Activated gamma-delta T cell treated with Interleukin-2 at 50 U/mL for 16 hours (primary cell): Measurements from ENCODE around the gene RIN3.

Experiments used
- DNase-seq: peaks from one replicate; pipeline ENCODE4 v3.0.0-alpha.2; 2020

Gene RIN3

DNA sequence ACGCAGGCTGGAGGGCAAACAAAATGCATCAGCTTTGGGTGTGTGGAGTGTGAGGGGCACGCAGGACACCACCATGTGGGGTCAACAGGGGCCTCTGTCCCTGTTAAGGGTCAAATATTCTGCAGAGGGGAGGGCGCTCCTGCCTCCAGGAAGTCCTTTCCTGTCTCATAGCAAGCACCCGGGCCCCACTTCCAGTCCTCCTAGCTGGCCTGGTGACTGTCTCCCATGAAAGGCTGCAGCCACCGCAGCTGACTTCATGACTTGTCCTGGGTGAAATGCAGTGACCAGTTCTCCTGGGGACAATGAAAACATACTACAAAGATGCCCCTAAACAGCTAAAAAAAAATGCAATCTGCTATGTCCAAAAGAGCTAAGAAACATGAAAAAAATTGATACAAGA is 181.2 kb downstream of the RIN3 start:
- no peak for DNase-seq

DNA sequence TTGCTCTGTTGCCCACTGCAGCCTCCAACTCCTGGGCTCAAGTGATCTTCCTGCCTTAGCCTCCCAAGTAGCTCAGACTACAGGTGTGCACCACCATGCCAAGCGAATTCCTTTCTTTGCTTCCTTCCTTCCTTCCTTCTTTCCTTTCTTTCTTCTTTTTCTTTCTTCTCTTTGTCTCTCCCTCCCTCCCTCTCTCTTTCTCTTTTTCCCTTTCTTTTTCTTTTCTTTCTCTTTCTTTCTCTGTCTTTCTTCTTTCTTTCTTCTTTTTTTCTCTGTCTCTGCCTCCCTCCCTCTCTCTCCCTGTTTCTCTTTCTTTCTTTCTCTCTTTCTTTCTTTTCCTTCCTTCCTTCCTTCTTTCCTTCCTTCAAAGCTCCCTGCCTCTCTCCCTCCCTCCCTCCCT is 182.0 kb downstream of the RIN3 start:
- DNase-seq, result no peak

- no peak for DNase-seq
These were observed 182.8 kb downstream of the RIN3 start for GRCh38 chr14:92696366-92696765.

DNA sequence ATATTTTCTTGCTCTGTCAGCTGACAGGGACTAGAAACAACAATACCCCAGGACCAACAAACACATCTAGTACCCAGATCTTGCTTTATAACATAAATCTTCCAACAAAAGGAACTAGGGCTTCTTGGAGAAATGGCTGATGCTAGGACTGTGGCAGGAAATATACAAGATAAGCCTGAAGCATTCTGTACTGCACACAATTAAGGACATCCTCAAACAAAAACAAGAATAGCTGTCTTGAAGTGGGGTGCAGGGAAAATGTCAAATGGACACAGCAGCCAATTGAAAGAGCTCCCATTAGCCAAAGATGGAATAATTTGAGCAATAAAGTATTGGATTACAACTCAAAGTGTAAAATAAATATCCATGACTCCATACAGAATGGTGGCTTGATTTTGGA is 184.8 kb downstream of the RIN3 start:
- DNase-seq, result no peak

DNA sequence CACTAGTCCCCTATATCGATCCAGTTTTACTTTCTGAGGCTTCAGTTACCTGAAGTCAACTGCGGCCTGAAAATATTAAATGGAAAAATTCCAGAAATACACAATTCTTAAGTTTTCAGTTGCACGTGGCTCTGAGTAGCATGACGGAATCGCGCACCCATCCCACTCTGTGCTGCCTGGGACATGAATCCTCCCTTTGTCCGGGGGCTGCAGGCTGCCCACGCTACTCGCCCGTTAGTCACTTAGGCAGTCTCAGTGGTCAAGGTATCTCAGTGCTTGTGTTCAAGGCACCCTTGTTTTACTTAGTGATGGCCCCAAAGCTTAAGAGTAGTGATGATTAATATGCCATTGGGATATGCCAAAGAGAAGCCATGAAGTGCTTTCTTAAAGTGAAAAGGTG is 188.2 kb downstream of the RIN3 start:
- DNase-seq, result no peak

GRCh38 chr14:92702441-92702918 is 188.9 kb downstream of the RIN3 start:
- DNase-seq, result no peak

DNA sequence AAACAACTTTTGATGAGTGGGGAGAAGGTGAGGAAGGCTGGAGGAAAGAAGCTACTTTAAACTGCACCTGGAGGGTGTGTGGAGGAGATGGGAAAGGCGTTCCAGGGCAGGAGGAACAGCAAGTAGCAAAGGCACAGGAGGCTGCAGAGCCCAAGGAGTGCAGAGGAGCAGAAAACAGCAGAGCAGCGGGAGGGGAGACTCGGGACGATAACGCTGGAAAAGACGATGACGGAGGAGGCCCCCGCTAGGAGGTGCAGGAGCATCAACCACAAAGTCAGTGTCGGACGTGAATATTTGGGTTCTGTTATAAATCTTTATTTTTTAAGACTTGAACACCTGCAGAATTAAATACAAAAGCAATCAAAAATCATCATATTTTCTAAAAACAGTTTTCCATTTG is 189.9 kb downstream of the RIN3 start:
- DNase-seq, result no peak

- DNase-seq, result no peak
These were observed 190.6 kb downstream of the RIN3 start for GRCh38 chr14:92704036-92704804.

DNA sequence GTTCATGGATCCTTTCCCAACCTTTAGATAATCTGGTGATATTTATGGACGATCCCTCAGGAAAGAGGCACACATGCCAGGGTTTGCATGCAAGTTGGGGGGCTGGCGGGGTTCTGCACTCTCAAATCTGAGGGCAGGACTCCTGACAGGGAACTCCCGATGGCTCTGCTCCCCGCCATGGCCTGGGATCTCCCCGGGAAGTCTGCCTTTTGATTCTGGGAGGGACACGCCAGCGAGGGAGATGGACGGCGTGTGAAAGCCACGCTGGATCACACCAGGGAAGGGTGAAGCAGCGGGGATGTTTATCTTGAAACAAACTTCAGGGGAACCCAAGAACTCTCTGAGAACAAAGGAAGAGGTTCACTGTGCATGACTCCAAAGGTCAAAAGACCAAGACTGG is 191.2 kb downstream of the RIN3 start:
- DNase-seq, result no peak

DNA sequence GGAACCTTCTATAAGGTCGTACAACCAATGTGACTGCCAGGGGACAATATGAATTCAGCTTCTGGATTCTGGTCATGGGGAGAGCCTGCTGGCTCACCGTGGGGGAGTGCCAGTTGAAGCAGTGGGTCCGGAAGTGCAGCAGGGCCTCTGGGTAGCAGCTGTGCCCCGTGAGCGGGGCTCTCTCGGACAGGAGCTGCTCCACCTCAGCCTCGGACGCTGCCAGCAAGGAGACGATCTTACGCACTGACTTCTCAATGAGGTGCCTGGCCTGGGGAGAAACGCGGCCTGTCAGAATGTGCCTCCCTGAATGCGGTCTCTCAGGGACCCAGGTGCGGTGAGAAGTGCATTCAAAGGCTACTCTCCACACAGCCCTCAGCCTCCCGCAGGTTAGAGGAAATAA is 192.8 kb downstream of the RIN3 start:
- DNase-seq, result no peak

GRCh38 chr14:92709340-92710000 is 195.9 kb downstream of the RIN3 start:
- no peak for DNase-seq

DNA sequence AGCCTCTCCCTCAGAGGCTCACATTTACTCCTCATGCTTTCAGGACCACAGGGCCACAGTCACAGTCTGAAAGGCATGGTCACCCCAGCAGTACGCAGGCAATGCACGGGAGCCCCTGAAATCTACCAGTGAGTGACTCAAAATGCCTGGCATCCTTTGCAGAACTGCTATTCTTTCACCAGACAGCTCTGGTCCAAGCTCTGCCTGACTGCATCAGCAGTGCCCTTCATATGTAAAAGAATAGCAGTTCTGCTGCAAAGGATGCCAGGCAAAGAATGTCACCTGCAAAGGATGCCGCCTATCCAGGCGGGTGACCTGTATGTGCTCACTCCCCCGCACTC is 196.4 kb downstream of the RIN3 start:
- DNase-seq, result no peak

GRCh38 chr14:92711976-92712653 is 198.5 kb downstream of the RIN3 start:
- DNase-seq, result no peak

DNA sequence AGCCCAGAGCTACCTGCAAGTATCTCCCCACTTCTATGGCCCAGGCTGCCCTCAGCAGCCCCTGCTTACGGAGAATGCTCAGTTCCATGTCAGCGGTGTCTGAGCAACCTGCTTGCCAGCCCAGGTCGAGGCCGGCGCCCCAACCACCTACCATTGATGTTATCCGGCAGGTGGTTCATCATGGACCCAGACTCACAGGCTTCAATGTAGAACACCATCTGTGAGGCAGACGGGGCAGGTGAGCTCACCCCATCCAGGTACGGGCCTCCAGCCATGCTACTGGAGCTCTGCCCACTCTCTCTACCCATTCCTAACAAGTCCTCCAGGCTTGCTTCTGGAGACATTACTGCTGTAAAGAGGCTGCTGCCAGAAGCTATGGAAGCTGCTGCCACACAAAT is 199.1 kb downstream of the RIN3 start:
- no peak for DNase-seq

GRCh38 chr14:92714739-92715307 is 201.2 kb downstream of the RIN3 start:
- peak; percentile 85 for DNase-seq

DNA sequence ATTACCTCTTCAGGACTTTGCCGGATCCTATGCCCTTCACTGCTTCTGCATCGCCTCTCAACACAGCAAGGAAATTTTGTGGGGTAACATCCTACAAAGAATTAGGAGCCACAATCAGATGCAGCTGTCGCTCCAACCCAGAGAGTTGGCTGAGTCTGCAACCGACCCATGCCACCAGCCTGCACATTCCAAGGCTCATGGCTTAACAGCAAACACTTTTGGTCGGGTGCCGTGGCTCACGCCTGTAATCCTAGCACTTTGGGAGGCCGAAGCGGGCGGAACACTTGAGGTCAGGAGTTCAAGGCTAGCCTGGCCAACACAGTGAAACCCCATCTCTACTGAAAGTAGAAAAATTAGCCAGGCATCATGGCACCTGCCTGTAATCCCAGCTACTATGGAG is 202.6 kb downstream of the RIN3 start:
- no peak for DNase-seq

GRCh38 chr14:92717571-92718042 is 204.0 kb downstream of the RIN3 start:
- DNase-seq, result peak; percentile 16

GRCh38 chr14:92718664-92719063 is 205.1 kb downstream of the RIN3 start:
- no peak for DNase-seq

- DNase-seq, result no peak
These were observed 205.8 kb downstream of the RIN3 start for GRCh38 chr14:92719421-92719820.

- DNase-seq, result no peak
These were observed 206.3 kb downstream of the RIN3 start for GRCh38 chr14:92719890-92720323.

GRCh38 chr14:92724516-92725340 is 211.1 kb downstream of the RIN3 start:
- DNase-seq, result no peak

DNA sequence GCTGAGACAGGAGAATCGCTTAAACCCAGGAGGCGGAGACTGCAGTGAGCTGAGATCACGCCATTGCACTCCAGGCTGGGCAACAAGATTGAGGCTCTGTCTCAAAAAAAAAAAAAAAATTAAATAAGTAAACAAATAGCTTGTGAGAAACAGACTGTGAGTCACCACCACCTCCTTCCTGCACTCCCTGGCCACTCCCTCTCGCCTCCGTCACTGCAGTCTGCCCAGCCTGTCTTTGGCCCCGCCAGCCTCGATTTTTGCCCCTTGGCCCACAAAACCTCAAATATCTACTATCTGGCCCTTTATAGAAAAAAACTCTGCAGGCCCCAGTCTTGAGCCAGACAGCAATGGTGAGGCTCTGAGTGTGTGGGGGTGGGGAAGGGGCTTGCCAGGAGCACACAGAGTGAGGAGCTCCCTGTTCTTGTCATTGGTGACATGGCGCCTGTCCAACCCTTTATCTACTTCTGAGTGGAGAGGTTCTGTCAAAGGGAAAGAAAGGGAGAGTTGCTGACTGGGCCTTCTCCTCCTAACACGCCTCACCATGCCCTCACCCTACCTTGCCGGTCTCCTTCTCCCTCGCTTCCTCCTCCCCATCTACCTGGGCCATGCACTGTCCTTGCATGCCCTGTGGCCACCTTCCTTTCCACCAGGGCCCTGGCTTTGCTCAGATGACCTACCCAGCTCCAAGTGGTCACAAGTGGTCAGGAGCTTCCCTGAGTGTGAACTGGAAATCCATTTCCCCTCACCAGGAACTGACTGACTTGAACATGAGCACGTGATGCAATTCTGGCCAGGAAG is 212.8 kb downstream of the RIN3 start:
- DNase-seq, result peak; percentile 50
